Mesenchymal stem cell (in vitro differentiated cells and primary cell): ENCODE data around the gene IVD.

Experiments
- DNase-seq: peaks from one replicate; pipeline ENCODE4 v3.0.0-alpha.2; 2013
- H2AFZ ChIP-seq: one replicate; pipeline ENCODE4 v1.6.1; 2013; ENCODE audit warnings: low read depth, mild to moderate bottlenecking, control low read depth, inconsistent platforms, low read length, moderate library complexity
- H2AK5ac ChIP-seq: 2 replicates; pipeline ENCODE4 v1.6.1; 2013; ENCODE audit warnings: low read length, moderate library complexity, mild to moderate bottlenecking, inconsistent platforms; ENCODE audit not compliant: severe bottlenecking
- H2BK120ac ChIP-seq: one replicate; pipeline ENCODE4 v1.6.1; 2013; ENCODE audit warnings: low read depth, mild to moderate bottlenecking, inconsistent platforms, low read length, moderate library complexity
- H2BK12ac ChIP-seq, 2 experiments: one replicate each; pipeline ENCODE4 v1.6.1; 2013; ENCODE audit warnings: inconsistent platforms in 2 of 2, low read length in 2 of 2, mild to moderate bottlenecking in 2 of 2, moderate library complexity in 2 of 2, control low read depth in 1 of 2
- H2BK15ac ChIP-seq: one replicate; pipeline ENCODE4 v1.6.1; 2013; ENCODE audit warnings: mild to moderate bottlenecking, low read depth, inconsistent platforms; ENCODE audit not compliant: poor library complexity, severe bottlenecking
- H2BK5ac ChIP-seq: 2 replicates; pipeline ENCODE4 v1.6.1; 2013; ENCODE audit warnings: low read depth, mild to moderate bottlenecking, low read length, control low read depth, inconsistent platforms; ENCODE audit not compliant: poor library complexity, severe bottlenecking
- H3K14ac ChIP-seq, 2 experiments: one replicate each; pipeline ENCODE4 v1.6.1; 2013; ENCODE audit warnings: inconsistent platforms in 2 of 2, low read length in 2 of 2, control low read depth in 1 of 2, mild to moderate bottlenecking in 1 of 2, moderate library complexity in 1 of 2
- H3K18ac ChIP-seq, 2 experiments: one replicate each; pipeline ENCODE4 v1.6.1; 2013; ENCODE audit warnings: inconsistent platforms in 2 of 2, low read length in 2 of 2, control low read depth in 1 of 2, low read depth in 1 of 2, mild to moderate bottlenecking in 1 of 2
- H3K23ac ChIP-seq, 2 experiments: one replicate each; pipeline ENCODE4 v1.6.1; 2013; ENCODE audit warnings: inconsistent platforms in 2 of 2, low read length in 2 of 2, mild to moderate bottlenecking in 2 of 2, moderate library complexity in 2 of 2, control low read depth in 1 of 2
- H3K27ac ChIP-seq: 2 replicates; pipeline ENCODE4 v1.5.1; 2013; ENCODE audit warnings: mild to moderate bottlenecking, moderate library complexity, low read length, control low read depth, inconsistent platforms; ENCODE audit not compliant: poor library complexity, severe bottlenecking
- H3K27me3 ChIP-seq, 2 experiments: 2 replicates each; pipeline versions ENCODE4 v1.6.1 to v1.7.0; 2013; ENCODE audit warnings: low read length in 2 of 2, mild to moderate bottlenecking in 2 of 2, moderate library complexity in 2 of 2, control low read depth in 1 of 2, inconsistent platforms in 1 of 2; ENCODE audit not compliant: control insufficient read depth in 1 of 2, insufficient read depth in 1 of 2
- H3K36me3 ChIP-seq, 2 experiments: 2 replicates each; pipeline versions ENCODE4 v1.6.1 to v1.7.0; 2013; ENCODE audit warnings: low read length in 2 of 2, control low read depth in 1 of 2, inconsistent platforms in 1 of 2, low read depth in 1 of 2, mild to moderate bottlenecking in 1 of 2; ENCODE audit not compliant: insufficient read depth in 2 of 2, control insufficient read depth in 1 of 2
- H3K4ac ChIP-seq, 2 experiments: one replicate each; pipeline ENCODE4 v1.6.1; 2013; ENCODE audit warnings: inconsistent platforms in 2 of 2, low read length in 2 of 2, mild to moderate bottlenecking in 2 of 2, moderate library complexity in 2 of 2, control low read depth in 1 of 2, low read depth in 1 of 2
- H3K4me1 ChIP-seq: 2 replicates; pipeline ENCODE4 v1.6.1; 2013; ENCODE audit warnings: low read depth, low read length, control low read depth; ENCODE audit not compliant: control insufficient read depth, insufficient read depth
- H3K4me2 ChIP-seq: 2 replicates; pipeline ENCODE4 v1.6.1; 2013; ENCODE audit warnings: low read length, mild to moderate bottlenecking, inconsistent platforms; ENCODE audit not compliant: poor library complexity, severe bottlenecking
- H3K4me3 ChIP-seq, 2 experiments: 2 replicates each; pipeline versions ENCODE4 v1.5.1 to v1.7.0; 2013; ENCODE audit warnings: low read length in 2 of 2, mild to moderate bottlenecking in 2 of 2, control low read depth in 1 of 2, low read depth in 1 of 2; ENCODE audit not compliant: insufficient read depth in 1 of 2
- H3K79me1 ChIP-seq: replicated peaks from 2 replicates; pipeline ENCODE4 v1.6.1; 2013; ENCODE audit warnings: mild to moderate bottlenecking, control low read depth, low read length, inconsistent platforms; ENCODE audit not compliant: poor library complexity, severe bottlenecking
- H3K9ac ChIP-seq: 2 replicates; pipeline ENCODE4 v1.7.0; 2013; ENCODE audit warnings: mild to moderate bottlenecking, low read length, moderate library complexity
- H3K9me3 ChIP-seq: 2 replicates; pipeline ENCODE4 v1.7.0; 2013; ENCODE audit warnings: mild to moderate bottlenecking, low read length; ENCODE audit not compliant: control insufficient read depth
- H4K8ac ChIP-seq: one replicate; pipeline ENCODE4 v1.6.1; 2013; ENCODE audit warnings: inconsistent platforms, mild to moderate bottlenecking, low read length, moderate library complexity
- H4K91ac ChIP-seq: one replicate; pipeline ENCODE4 v1.6.1; 2013; ENCODE audit warnings: mild to moderate bottlenecking, low read length, inconsistent platforms
- WGBS: methylation state at CpG from one replicate; pipeline ENCODE4 v1.1.7; 2013; ENCODE audit warnings: mixed read lengths; 5-methylcytosine and 5-hydroxymethylcytosine counted together

The IVD gene

GRCh38 chr15:40363611-40364010 is 42.0 kb upstream of the IVD start:
- Histone ChIP-seq H3K9ac (no peak overlapping the region), H3K18ac (no peak overlapping the region), H2BK120ac (no peak overlapping the region), H4K8ac (no peak overlapping the region), H3K14ac (no peak overlapping the region), H2BK5ac (no peak overlapping the region), H3K36me3 (no peaks in the 10 kb centered on the region), H2AK5ac (no peak overlapping the region), H3K9me3 (no peaks in the 10 kb centered on the region), H3K4ac (no peak overlapping the region), H3K79me1 (no peaks in the 10 kb centered on the region), H4K91ac (no peak overlapping the region), H3K4me2 (no peak overlapping the region), H2AFZ (no peak overlapping the region), H3K27ac (no peak overlapping the region), H3K4me1 (peaks cover 18% of the 10 kb centered on the region), H3K4me3 (no peak overlapping the region), H2BK12ac (no peak overlapping the region), H2BK15ac (no peak overlapping the region), H3K23ac (no peak overlapping the region), H3K27me3 (peaks cover 63 to 71% of the 10 kb centered on the region in 2 experiments)
- DNase-seq = no peak
- WGBS = 77% methylated on average over 7 of the region's 8 CpGs

GRCh38 chr15:40364251-40364650 is 41.3 kb upstream of the IVD start:
- Histone ChIP-seq H2BK12ac (no peak overlapping the region), H3K18ac (no peak overlapping the region), H2BK5ac (no peak overlapping the region), H3K9me3 (no peaks in the 10 kb centered on the region), H3K4me1 (peaks cover 13% of the 10 kb centered on the region), H3K27ac (no peak overlapping the region), H3K4me2 (no peak overlapping the region), H2AFZ (no peak overlapping the region), H3K14ac (no peak overlapping the region), H4K8ac (no peak overlapping the region), H3K79me1 (no peaks in the 10 kb centered on the region), H3K9ac (no peak overlapping the region), H4K91ac (no peak overlapping the region), H3K36me3 (no peaks in the 10 kb centered on the region), H2AK5ac (no peak overlapping the region), H3K4ac (no peak overlapping the region), H2BK15ac (no peak overlapping the region), H3K4me3 (no peak overlapping the region), H3K27me3 (peaks cover 57 to 65% of the 10 kb centered on the region in 2 experiments), H2BK120ac (no peak overlapping the region), H3K23ac (no peak overlapping the region)
- no peak for DNase-seq
- WGBS = 69% methylated on average over 6 of the region's 6 CpGs

- Histone ChIP-seq H3K9ac (no peak overlapping the region), H3K27me3 (peaks cover 52 to 57% of the 10 kb centered on the region in 2 experiments), H3K79me1 (no peaks in the 10 kb centered on the region), H4K8ac (no peak overlapping the region), H3K18ac (no peak overlapping the region), H3K27ac (no peak overlapping the region), H2BK5ac (no peak overlapping the region), H3K36me3 (no peaks in the 10 kb centered on the region), H3K9me3 (no peaks in the 10 kb centered on the region), H2BK120ac (no peak overlapping the region), H3K4me2 (no peak overlapping the region), H4K91ac (no peak overlapping the region), H2AK5ac (no peak overlapping the region), H3K4me1 (peaks cover 13% of the 10 kb centered on the region), H2BK12ac (no peak overlapping the region), H3K14ac (no peak overlapping the region), H3K4me3 (no peak overlapping the region), H2BK15ac (no peak overlapping the region), H3K23ac (no peak overlapping the region), H2AFZ (no peak overlapping the region), H3K4ac (no peak overlapping the region)
- WGBS = 82% methylated on average over 5 of the region's 5 CpGs
- DNase-seq = no peak
Observed at GRCh38 chr15:40365016-40365415, 40.6 kb upstream of the IVD start.

- no peak overlapping the region for H3K23ac ChIP-seq
- H3K27ac ChIP-seq = no peak overlapping the region
- 83% methylated on average over 11 of the region's 11 CpGs for WGBS
- H3K14ac ChIP-seq = no peak overlapping the region
- peaks cover 49 to 52% of the 10 kb centered on the region in 2 experiments for H3K27me3 ChIP-seq
- H3K4me1 ChIP-seq = peaks cover 13% of the 10 kb centered on the region
- no peak overlapping the region for H2AFZ ChIP-seq
- no peak overlapping the region for H2BK12ac ChIP-seq
- no peaks in the 10 kb centered on the region for H3K79me1 ChIP-seq
- H2BK15ac ChIP-seq = no peak overlapping the region
- H3K18ac ChIP-seq = no peak overlapping the region
- no peak overlapping the region for H2AK5ac ChIP-seq
- H3K9me3 ChIP-seq = no peaks in the 10 kb centered on the region
- H3K4me3 ChIP-seq = no peak overlapping the region
- no peak overlapping the region for H3K4ac ChIP-seq
- no peak overlapping the region for H4K8ac ChIP-seq
- no peak overlapping the region for H3K4me2 ChIP-seq
- no peak overlapping the region for H3K9ac ChIP-seq
- no peak overlapping the region for H2BK120ac ChIP-seq
- H4K91ac ChIP-seq = no peak overlapping the region
- no peaks in the 10 kb centered on the region for H3K36me3 ChIP-seq
- no peak for DNase-seq
- no peak overlapping the region for H2BK5ac ChIP-seq
Observed at GRCh38 chr15:40365624-40366456, 39.8 kb upstream of the IVD start.
